Measurements from ENCODE around the gene ADAM30. TPM values are rescaled to one million over a fixed set of nuclear protein-coding genes. Genes with fewer than 3 reads are reported as not detected.

Gene ADAM30
- total and polyA plus RNA-seq, 2 donors (not counting 1 experiment from before 2014, with no cell fraction given) = not detected

- H3K27me3 ChIP-seq (ENCODE audit: control insufficient read depth, insufficient read depth, low read length) = no peaks in the 10 kb centered on the region
- DNase-seq (ENCODE audit: low read depth in 2 of 2) = no peak
- H3K9me3 ChIP-seq (ENCODE audit: control insufficient read depth, insufficient read depth, low read depth, low read length) = no peaks in the 10 kb centered on the region
- H3K4me3 ChIP-seq (replicated peaks in 1 of 4; ENCODE audit: control extremely low read depth in 1 of 4, insufficient read depth in 1 of 4, low read depth in 3 of 4, low read length in 4 of 4) = no peak overlapping the region
- H3K4me2 ChIP-seq (ENCODE audit: extremely low read depth, insufficient read depth, low read length) = no peak overlapping the region
- H3K4me1 ChIP-seq (ENCODE audit: control insufficient read depth, extremely low read depth, insufficient read depth, low read length) = no peaks in the 10 kb centered on the region
- no peaks in the 10 kb centered on the region for H4K20me1 ChIP-seq (ENCODE audit: control insufficient read depth, extremely low read depth, insufficient read depth, low read length)
- no peak overlapping the region for H3K27ac ChIP-seq (ENCODE audit: insufficient read depth, low read length)
- no peaks in the 10 kb centered on the region for H3K36me3 ChIP-seq (ENCODE audit: control insufficient read depth, insufficient read depth, low read length)
- no peaks in the 10 kb centered on the region for H3K79me2 ChIP-seq (ENCODE audit: control insufficient read depth, insufficient read depth, low read length)
- TF ChIP-seq CTCF (conservative IDR thresholded peaks at IDR 0.05 in 1 of 2, IDR thresholded peaks at IDR 0.05 in 1 of 2; ENCODE audit: low read depth in 1 of 2, low read length in 2 of 2) = no peak
- no peak for TF ChIP-seq EZH2 (IDR thresholded peaks at IDR 0.05; ENCODE audit: low read length, missing control alignments)
- no peak overlapping the region for H2AFZ ChIP-seq (ENCODE audit: low read length)
- H3K9ac ChIP-seq (ENCODE audit: insufficient read depth, low read length) = no peak overlapping the region
These were observed 4.9 kb downstream of the ADAM30 start for GRCh38 chr1:119891386-119891785.

GRCh38 chr1:119888476-119888875 is 7.8 kb downstream of the ADAM30 start:
- Histone ChIP-seq H3K4me1 (ENCODE audit: control insufficient read depth, extremely low read depth, insufficient read depth, low read length) (no peaks in the 10 kb centered on the region), H3K9me3 (ENCODE audit: control insufficient read depth, insufficient read depth, low read depth, low read length) (no peaks in the 10 kb centered on the region), H3K9ac (ENCODE audit: insufficient read depth, low read length) (no peak overlapping the region), H3K79me2 (ENCODE audit: control insufficient read depth, insufficient read depth, low read length) (no peaks in the 10 kb centered on the region), H2AFZ (ENCODE audit: low read length) (no peak overlapping the region), H3K36me3 (ENCODE audit: control insufficient read depth, insufficient read depth, low read length) (no peaks in the 10 kb centered on the region), H3K4me3 (replicated peaks in 1 of 4; ENCODE audit: control extremely low read depth in 1 of 4, insufficient read depth in 1 of 4, low read depth in 3 of 4, low read length in 4 of 4) (no peak overlapping the region), H4K20me1 (ENCODE audit: control insufficient read depth, extremely low read depth, insufficient read depth, low read length) (no peaks in the 10 kb centered on the region), H3K4me2 (ENCODE audit: extremely low read depth, insufficient read depth, low read length) (no peak overlapping the region), H3K27ac (ENCODE audit: insufficient read depth, low read length) (no peak overlapping the region), H3K27me3 (ENCODE audit: control insufficient read depth, insufficient read depth, low read length) (peaks cover 4% of the 10 kb centered on the region)
- no peak for DNase-seq (ENCODE audit: low read depth in 2 of 2)
- TF ChIP-seq EZH2 (IDR thresholded peaks at IDR 0.05; ENCODE audit: low read length, missing control alignments) (no peak), CTCF (conservative IDR thresholded peaks at IDR 0.05 in 1 of 2, IDR thresholded peaks at IDR 0.05 in 1 of 2; ENCODE audit: low read depth in 1 of 2, low read length in 2 of 2) (no peak)

- Histone ChIP-seq H2AFZ (ENCODE audit: low read length) (no peak overlapping the region), H3K79me2 (ENCODE audit: control insufficient read depth, insufficient read depth, low read length) (no peaks in the 10 kb centered on the region), H3K4me1 (ENCODE audit: control insufficient read depth, extremely low read depth, insufficient read depth, low read length) (no peaks in the 10 kb centered on the region), H3K27ac (ENCODE audit: insufficient read depth, low read length) (no peak overlapping the region), H4K20me1 (ENCODE audit: control insufficient read depth, extremely low read depth, insufficient read depth, low read length) (no peaks in the 10 kb centered on the region), H3K4me2 (ENCODE audit: extremely low read depth, insufficient read depth, low read length) (no peak overlapping the region), H3K4me3 (replicated peaks in 1 of 4; ENCODE audit: control extremely low read depth in 1 of 4, insufficient read depth in 1 of 4, low read depth in 3 of 4, low read length in 4 of 4) (no peak overlapping the region), H3K9ac (ENCODE audit: insufficient read depth, low read length) (no peak overlapping the region), H3K27me3 (ENCODE audit: control insufficient read depth, insufficient read depth, low read length) (peaks cover 4% of the 10 kb centered on the region), H3K36me3 (ENCODE audit: control insufficient read depth, insufficient read depth, low read length) (no peaks in the 10 kb centered on the region), H3K9me3 (ENCODE audit: control insufficient read depth, insufficient read depth, low read depth, low read length) (no peaks in the 10 kb centered on the region)
- DNase-seq (ENCODE audit: low read depth in 2 of 2) = no peak
- TF ChIP-seq EZH2 (IDR thresholded peaks at IDR 0.05; ENCODE audit: low read length, missing control alignments) (no peak), CTCF (conservative IDR thresholded peaks at IDR 0.05 in 1 of 2, IDR thresholded peaks at IDR 0.05 in 1 of 2; ENCODE audit: low read depth in 1 of 2, low read length in 2 of 2) (no peak)
These were observed 8.9 kb downstream of the ADAM30 start for GRCh38 chr1:119887427-119887826.
